SU-DHL-6 (cell line): ENCODE measurements around the gene P2RX2.

Experiments
- CTCF ChIP-seq: fragments of 200-600 bp; sonication (generic); IDR thresholded peaks from one replicate; pipeline ENCODE4 v1.5.1; 2017; ENCODE audit warnings: antibody characterized with exemption, mild to moderate bottlenecking, low read length, moderate library complexity; ENCODE audit not compliant: insufficient read depth, poor library complexity, severe bottlenecking
- EZH2phosphoT487 ChIP-seq: fragments of 200-600 bp; sonication (generic), shearing (Covaris generic); conservative IDR thresholded peaks from 2 replicates; pipeline ENCODE4 v1.6.1; 2018; ENCODE audit warnings: mild to moderate bottlenecking, antibody characterized with exemption, low read length, moderate library complexity, mixed read lengths

GRCh38 chr12:132638541-132639408 lies 20.2 kb downstream of the P2RX2 start:
- TF ChIP-seq CTCF (peak; percentile 46), EZH2phosphoT487 (no peak)
